Measurements from ENCODE around the gene BRD1.
A peak's percentile ranks its signal among the peaks of the same experiment; 100 is the strongest.

BRD1 gene

DNA sequence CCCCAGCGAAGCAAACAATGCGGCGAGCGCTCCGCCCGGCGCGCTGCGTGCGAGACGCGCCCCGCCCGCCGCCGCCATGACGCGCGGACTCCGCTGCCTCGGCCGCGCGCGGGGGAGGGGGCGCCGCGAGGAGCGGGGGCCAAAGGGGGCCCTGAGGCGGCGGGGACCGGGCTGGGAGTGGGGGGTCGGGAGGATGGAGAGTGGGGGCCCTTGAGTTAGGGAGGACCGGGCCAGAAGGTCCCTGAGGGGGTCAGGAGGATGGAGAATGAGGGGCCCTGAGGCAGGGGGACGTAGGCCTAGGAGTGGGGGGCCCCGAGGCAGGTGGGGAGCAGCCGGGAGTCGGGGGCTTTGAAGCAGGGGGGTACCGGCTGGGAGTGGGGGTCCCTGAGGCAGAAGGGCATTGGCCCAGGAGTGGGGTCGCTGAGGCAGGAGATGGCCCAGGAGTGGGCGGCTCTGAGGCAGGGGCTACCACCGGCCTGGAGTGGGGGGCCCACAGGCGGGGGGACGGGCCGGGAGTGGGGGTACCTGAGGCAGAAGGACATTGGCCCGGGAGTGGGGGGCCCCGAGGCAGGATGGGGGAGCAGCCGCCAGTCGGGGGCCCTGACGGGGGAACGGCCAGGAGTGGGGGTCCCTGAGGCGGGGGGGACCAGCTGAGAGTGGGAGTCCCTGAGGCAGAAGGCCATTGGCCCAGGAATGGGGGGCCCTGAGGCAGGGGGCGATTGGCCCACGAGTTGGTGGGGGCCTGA, at the start of gene BRD1:
Gene BRD1 (minus strand): TSS at position 21 of the 746 bp plus-strand sequence. CDS start 3,556 bp downstream, outside the sequence.
- peak; percentile 36 for DNase-seq

DNA sequence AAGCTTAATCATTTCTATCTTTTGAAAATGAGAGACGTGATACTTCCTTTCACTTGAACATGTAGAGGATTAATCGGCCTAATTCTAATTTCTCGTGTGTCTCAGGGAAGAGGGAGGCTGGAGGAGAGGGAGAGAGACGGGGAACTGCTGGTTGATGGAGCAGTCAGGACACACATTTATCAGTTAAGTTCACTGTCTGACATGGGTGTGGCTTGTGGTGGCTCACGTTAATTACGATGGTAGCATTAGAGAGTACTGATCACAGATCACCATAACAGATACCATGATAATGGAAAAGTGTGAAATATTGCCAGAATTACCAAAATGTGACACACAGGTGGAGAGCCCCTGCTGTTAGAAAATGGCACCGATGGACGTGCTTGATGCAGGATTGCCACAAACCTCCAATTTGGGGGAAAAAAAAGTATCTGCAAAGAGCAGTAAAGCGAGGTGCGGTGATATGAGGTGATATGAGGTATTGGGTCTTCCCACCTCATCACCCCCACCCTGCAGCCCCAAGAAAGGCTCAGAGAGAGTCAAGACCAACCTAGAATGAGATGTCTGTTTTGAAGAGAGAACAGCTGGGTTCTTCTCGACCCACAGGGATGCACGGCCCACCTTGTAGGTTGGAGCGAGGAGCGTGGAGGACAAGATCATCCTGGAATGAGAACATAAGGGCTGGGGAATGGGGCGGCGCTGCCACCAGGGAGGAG, 45.7 kb upstream of the BRD1 start:
- DNase-seq = no peak

DNA sequence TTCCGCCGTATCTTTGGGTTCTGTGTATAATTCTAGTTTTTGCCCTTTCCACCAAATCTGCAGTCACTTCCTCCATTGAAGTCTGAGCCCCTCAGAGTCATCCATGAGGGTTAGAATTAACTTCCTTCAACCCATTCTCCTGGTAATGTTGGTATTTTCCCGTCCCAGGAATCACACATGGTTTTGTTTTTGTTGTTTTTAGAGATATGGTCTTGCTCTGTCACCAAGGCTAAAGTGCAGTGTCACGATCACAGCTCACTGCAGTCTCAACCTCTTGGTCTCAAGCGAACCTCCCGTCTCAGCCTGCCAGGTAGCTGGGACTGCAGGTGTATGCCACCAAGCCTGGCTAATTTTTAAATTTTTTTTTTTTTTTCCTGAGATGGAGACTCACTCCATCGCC, 44.7 kb upstream of the BRD1 start:
- DNase-seq = no peak

DNA sequence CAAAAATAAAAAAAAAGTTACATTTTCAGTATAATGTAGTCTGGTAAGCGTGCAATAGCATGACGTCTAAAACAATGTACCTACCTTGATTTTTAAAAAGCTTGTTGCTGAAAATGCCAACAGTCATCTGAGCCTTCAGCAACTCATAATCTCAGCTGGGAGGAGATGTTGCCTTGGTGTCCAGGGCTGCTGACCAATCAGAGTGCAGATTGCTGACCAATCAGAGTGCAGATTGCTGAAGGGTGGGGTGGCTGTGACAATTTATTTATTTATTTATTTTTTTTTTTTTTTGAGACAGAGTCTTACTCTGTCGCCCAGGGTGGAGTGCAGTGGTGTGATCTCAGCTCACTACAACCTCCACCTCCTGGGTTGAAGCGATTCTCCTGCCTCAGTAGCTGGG, 43.8 kb upstream of the BRD1 start:
- no peak for DNase-seq

DNA sequence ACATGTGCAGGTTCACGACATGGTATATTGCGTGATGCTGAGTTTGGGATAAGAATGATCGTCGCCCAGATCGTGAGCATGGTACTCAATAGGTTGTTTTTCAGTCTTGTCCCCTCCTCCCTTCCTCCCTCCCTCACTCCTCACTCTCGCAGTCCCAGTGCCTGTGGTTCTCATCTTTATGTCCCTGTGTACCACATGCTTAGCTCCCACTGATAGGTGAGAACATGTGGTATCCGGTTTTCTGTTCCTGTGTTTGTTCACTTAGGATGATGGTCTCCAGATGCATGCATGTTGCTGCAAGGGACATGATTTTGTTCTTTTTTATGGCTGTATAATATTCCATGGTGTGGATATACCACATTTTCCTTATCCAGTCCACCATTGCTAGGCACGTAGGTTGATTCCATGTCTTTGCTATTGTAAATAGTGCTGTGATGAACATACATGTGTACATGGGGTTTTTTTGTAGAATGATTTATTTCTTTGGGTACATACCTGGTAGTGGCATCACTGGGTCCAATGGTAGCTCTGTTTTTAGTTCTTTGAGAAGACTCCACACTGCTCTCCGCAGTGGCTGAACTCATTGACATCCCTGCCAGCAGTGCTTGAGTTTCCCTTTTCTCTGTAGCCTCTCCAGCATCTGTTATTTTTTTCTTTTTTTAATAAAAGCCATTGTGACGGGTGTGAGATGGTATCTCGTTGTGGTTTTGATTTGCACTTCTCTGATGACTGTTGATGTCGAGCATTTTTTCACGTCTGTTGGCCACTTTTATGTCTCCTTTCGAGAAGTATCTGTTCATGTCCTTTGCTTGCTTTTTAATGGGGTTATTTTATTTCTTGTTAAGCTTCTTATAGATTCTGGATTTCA, 42.4 kb upstream of the BRD1 start:
- no peak for DNase-seq

DNA sequence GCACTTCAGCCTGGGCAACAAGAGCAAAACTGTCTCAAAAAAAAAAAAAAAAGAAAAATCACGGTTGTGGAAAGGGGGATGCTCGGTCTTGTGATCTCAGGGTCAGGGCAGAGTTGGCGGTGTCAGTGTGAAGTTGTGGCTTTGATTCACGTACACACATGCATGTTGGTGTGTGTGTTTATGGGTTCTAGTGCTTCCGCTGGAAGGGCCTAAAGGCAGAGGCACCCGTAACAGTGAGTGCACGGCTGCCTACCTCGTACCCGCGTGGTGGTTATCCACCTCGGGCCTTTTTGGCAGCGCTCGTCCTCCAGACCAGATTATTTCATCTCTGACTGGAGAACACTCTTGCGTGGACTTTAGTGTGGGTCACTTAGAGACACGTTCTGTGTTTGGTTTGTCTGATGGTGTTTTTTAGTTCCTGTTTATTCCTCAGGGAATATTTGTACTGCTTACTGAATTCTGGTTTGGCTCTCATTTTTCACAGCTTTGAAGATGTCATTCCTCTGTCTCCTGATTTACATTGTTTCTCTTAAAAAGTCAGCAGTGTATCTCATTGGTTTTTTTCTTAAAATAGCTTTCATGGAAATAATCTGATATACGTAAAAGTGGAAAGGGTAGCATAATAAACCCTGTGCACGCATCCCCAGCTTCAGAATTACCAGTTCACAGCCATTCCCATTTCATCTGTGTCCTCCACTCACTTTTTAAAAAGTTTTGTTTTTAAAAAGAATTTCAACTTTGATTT, 41.6 kb upstream of the BRD1 start:
- DNase-seq = no peak

DNA sequence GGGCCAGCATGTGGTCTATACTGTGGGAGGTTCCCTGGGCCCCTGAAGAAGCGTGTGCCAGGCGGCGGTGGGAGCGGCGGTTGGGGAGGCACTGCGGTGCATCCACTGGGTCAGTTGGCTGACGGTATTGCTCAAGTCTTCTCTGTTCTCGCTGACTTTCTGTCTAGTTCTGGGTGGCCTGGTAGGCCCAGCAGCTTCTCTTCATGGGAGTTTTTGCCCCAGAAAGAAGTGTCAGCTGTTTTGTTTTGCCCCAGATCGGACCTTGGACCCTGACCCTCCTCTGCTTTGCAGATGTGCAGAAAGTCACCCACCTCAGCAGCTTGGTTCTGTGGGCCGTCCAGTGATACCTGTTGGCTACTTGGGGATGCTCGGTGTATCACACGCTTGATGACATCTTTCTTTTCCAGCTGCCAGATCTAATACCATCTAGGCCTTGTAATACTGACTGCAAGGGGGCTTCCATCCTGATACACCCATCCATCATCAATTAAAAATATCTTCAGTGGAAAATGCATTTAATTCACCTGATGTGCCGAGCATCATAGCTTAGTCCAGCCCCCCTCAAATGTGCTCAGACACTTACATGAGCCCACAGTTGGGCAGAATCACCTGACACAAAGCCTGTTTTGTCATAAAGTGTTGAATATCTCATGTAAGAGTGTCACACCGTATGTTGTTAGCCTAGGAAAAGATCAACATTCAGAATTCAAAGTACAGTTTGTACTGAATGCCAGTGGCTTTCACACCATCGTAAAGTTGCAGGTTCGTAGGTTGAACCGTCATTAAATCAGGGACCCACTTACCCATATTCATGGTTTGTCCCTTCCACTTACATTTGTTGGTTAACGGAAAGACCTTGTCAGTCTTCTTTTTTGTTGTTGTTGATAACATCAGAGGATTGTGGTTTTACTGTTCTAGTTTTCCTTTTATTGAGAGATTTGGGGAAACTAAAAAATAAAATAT, 39.9 kb upstream of the BRD1 start:
- no peak for DNase-seq

DNA sequence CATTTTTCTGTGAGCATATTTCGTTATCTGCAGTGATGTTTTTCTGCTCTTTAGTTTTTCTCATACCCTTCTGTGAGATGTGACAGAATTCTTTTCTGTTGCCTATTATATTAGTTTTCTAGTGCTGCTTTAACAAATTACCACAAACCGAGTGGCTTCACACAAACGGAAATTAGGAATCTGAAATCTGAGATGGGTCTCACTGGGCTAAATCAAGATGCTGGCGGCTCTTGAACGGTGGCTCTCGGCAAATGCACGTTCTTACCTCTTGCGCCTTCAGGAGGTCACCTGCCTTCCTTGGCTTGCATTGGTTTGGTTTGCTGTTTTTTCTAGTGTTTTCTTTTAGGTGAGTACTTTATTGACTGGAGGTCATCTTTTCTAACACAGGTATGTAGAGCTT, 39.0 kb upstream of the BRD1 start:
- DNase-seq = no peak

DNA sequence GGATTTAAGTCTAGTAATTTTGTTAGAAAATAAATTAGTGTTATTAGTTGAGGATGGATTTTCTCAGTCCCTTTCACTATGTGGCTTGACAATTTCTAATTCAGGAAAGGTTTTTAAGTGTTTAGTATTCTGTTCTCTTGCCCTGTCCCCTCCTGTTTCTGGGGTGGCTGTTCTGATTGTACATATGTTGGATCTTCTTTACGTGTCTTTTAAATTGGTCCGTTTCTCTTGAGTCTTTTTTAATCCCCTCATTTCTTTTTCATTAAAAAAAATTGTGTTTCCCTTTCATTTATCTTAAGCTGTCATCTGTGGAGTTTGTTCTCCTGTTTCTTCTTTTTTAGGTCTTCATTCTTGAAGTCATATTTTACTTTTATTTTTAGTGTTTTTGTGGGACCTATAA, 38.5 kb upstream of the BRD1 start:
- no peak for DNase-seq

DNA sequence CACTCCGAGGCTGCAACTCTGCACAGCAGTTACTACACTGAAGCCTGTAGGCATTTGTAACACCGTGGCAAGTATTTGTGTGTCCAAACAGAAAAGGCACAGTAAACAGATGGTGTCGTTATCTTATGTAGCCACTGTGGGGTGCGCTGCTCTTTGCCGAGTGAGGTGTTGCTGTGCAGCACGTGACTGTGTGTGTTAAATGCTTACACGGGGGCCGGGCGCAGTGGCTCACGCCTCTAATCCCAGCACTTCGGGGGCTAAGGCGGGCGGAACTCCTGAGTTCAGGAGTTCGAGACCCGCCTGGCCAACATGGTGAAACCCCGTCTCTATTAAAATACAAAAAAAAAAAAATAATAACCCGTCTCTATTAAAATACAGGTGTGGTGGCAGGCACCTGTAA, 37.5 kb upstream of the BRD1 start:
- no peak for DNase-seq

DNA sequence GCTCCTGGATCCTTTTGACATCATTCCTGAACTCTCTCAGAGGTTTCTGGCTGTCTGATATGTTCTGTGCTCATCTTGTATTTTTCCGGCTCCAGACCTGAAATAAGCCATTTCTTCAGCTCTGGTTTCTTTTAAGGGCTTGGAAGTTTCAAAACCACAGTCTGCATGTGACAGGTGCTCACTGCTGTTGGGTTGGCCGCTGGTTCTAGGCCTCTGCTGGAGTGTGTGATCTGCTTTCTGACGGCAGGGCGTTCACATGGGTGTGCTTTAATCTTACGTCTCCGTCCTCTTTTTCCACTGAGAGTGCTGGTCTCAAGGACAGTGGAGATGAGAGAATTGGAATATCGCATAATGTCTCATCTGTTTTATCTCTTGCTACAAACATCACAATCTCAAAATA, 36.3 kb upstream of the BRD1 start:
- no peak for DNase-seq

DNA sequence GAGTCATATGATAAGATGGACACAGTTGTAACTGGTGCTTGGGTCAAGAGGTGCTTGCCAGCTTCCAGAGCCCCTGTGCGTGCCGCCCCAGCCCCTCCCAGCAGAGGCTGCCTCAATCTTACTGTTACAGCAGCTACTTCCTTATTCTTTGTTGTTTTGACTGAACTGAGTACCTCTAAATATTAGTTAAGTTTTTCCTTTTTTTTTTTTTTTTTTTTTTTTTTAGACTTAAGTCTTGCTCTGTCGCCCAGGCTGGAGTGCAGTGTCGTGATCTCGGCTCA, 34.8 kb upstream of the BRD1 start:
- no peak for DNase-seq

DNA sequence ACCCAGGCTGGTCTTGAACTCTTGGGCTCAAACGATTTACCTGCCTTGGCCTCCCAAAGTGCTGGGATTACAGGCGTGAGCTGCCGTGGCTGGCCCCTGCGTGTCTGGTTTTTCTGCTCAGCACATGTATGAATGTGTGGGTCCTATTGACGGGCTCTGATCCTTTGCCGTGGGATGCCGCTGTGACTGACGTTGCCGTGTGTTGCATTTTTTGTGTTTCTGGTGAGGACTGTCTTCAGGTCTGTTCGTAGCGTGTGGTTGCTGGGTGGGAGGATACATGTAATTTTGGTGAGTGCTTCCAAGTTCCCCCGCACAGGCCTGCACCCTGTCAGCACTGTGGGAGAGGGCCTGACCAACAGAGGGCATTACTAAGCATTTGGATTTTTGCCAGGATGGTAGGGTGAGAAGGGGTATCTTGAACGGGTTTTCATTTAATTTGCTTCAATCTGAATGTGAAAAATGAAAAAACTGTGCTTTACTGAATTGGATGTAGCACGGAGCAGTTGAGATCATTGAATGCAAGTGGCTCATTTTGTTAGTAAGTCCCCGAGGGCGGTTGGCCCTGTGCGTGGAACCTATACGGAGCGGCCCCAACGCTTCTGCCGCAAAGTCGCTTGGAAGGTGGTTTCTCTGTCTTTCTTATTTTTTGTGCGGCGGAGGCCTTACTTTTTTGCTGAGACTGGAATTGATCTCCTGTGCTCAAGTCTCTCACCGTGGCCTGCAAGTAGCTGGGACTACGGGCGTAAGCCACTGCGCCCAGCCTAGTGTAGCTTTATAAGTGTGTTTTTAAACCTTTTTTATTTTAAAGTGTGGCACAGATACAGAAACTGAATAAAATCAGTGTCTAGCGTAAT, 34.2 kb upstream of the BRD1 start:
- DNase-seq = no peak

DNA sequence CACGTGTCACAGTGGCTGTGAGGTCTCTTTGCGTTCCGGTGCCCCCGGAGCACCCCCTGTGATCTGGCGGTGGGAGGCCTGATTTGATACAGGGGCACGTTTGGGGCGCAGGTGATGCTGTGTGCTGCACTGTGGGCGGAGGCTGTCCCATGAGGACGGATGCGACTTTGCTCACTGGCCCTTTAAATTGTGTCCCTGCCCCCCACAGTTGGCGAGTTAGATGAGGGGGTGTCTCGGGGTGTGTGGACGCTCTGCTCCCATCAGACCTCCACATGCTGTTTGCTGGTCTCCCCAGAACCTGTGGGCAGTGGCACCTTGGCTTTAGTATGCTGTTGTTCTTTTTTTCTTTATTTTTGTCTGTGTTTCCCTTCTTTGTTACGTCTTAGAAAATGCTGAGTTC, 31.2 kb upstream of the BRD1 start:
- DNase-seq = no peak

DNA sequence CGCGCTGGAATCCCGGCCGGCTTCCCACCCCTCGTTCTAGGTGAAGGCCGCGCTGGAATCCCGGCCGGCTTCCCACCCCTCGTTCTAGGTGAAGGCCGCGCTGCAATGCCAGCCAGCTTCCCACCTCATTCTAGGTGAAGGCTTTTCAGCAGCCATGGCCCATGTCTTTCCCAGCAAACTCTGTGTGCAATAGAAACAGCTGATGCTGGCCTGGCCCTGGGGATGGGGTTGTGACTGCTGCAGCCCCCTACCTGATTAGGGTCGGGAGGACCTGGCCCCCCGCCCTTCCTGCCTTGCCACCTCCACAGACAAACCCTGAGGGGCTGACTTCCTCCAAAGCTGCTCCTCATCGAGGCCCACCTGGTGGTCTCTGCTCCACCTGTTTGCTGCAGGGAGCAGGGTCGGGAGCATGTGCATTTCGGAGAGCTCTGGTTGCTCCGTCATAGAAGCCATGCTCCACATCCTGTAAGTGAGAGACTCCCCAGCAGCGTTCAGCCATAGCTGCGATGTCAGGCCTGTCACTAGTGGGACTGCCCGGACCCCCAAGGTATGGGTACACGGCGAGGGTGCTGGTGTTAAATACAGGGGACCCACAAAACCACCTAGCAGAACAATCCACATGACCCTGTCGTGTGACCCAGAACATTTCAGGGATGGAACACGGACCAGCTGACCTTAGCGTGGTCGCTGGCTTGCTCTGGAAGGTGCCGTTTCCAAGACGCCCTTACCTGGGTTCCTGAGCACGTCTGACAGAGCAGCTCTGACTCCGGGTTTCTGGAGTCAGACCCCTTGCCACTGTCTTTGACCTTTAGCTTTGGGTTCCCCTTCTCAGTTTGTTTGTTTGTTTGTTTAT, 29.3 kb upstream of the BRD1 start:
- DNase-seq = no peak

DNA sequence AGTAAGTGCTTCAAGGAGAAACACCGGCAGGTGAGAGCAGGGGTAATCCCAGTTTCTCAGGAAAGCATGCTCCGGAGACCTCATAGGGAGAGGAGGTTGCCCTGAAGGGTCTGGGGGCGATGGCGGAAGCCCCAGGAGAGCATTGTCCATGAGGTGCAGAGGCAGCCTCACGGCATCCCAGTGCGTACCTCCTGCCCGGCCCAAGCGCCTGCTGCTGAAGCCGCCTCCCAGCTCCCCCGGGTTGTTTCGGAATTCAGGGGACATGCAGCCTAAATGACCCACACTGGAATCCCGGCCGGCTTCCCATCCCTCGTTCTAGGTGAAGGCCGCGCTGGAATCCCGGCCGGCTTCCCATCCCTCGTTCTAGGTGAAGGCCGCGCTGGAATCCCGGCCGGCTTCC, 28.7 kb upstream of the BRD1 start:
- DNase-seq = no peak

DNA sequence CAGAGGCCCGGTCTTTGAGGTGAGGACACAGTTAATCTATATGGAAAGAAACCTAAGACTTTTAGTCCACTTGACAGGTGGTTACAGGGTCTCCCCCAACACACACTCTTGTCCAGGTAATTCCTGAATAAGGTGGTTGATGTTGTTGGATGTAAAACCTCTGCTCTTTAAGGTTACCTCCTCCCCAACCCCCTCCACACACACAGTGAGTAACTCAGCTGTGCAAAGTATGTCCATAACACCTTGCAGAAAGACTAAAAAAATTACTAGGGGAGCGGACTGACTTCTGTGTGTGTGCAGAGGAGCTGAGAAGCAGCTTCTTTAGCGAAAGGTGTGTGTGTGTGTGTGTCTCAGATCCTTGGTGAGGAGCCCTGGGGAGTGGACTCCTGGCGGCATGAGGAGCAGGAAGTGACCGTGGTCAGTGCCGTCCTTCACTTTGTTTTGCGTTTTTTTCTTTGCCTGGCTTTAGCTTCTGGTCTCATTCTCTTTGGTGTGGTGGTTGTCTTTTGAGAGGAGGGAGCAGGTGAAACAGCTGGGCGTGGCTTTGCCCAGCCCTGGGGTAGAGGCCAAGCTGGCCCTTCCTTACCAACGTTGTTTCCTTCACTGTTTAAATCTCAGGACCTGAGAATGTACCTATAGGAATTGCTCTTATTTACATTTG, 27.7 kb upstream of the BRD1 start:
- no peak for DNase-seq

DNA sequence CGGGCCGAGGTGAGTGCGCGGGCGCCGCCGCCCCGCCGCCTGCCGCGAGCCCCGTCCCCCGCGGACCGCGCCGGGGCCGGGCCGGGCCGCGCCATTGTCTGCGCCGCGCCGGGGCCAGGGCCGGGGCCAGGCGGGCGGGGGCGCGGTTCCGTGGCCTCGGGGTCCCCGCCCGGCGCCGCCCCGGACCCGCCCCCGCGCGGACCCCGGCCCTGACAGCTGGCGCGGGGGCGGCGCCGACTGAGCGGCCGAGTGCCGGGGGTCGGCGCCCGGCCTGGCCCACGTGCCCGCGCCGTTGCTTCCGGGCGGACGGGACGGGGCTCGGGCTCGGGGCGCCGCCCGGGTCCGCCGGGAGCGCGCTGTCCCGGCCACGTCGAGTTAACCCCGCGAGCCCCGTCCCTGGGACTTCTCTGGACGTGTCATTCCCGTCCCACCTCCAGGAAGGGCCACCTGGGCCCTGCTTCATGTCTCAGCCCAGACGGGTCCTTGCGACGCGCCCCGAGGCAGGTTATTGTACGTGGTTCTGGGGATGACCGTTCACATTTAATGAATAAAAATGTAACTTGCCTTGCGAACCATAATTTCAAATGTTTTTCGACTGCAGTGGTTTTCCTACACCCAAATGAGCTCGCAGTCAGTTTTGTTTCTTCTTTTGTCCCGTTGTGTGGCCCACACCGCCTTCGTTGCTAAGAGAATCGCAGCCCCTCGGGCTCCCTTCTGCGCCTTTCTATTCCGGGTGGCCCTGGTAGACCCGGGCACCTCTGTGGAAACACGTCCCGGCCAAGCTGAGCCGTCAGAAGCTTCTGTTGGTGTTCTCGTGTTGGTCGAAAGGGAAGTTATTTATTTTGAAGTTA, 26.5 kb upstream of the BRD1 start:
- DNase-seq = no peak

Data from NCI-H1105 (cell line).